Adipocyte (in vitro differentiated cells): ENCODE data around the gene RNF11.

ENCODE experiments used
- DNase-seq: peaks from one replicate; pipeline ENCODE4 v3.0.0-alpha.2; 2015; ENCODE audit warnings: low read depth
- H3K27me3 ChIP-seq: replicated peaks from 2 replicates; pipeline ENCODE4 v1.7.0; 2013; ENCODE audit warnings: mild to moderate bottlenecking, low read length, moderate library complexity; ENCODE audit not compliant: control insufficient read depth, insufficient read depth
- H3K36me3 ChIP-seq: 2 replicates; pipeline ENCODE4 v1.7.0; 2013; ENCODE audit warnings: low read length, mild to moderate bottlenecking, moderate library complexity; ENCODE audit not compliant: control insufficient read depth, insufficient read depth, severe bottlenecking
- H3K4me1 ChIP-seq: 2 replicates; pipeline ENCODE4 v1.7.0; 2013; ENCODE audit warnings: mild to moderate bottlenecking, low read length, moderate library complexity; ENCODE audit not compliant: control insufficient read depth, insufficient read depth
- H3K4me3 ChIP-seq: 2 replicates; pipeline ENCODE4 v1.7.0; 2013; ENCODE audit warnings: mild to moderate bottlenecking, low read length, moderate library complexity
- H3K9ac ChIP-seq: 2 replicates; pipeline ENCODE4 v1.7.0; 2013; ENCODE audit warnings: mild to moderate bottlenecking, low read length, moderate library complexity
- H3K9me3 ChIP-seq: 2 replicates; pipeline ENCODE4 v1.7.0; 2013; ENCODE audit warnings: mild to moderate bottlenecking, low read length, moderate library complexity; ENCODE audit not compliant: control insufficient read depth

The RNF11 gene

DNA sequence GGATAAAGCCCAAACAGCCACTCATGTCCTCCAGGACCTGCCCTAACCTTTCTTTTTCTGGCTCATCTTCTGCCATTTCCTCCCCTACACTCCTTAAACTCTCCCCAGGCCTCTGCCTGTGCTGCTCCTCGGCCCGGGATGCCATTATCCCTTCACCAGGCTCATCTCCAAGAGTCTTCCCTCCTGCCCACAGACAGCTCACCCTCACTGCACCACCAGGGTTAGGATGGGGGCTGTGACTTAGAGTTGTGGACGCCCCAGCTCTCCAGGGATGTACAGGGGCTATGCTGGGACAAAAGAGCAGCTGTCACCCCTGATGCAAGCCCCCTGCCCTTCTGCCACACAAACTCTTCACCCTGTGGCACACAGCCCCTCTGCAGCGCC is 62.2 kb downstream of the RNF11 start:
- Histone ChIP-seq H3K36me3 (no peaks in the 10 kb centered on the region), H3K9me3 (no peaks in the 10 kb centered on the region), H3K4me1 (peaks cover 6% of the 10 kb centered on the region), H3K9ac (no peak overlapping the region), H3K4me3 (no peak overlapping the region), H3K27me3 (no peaks in the 10 kb centered on the region)
- DNase-seq: no peak

DNA sequence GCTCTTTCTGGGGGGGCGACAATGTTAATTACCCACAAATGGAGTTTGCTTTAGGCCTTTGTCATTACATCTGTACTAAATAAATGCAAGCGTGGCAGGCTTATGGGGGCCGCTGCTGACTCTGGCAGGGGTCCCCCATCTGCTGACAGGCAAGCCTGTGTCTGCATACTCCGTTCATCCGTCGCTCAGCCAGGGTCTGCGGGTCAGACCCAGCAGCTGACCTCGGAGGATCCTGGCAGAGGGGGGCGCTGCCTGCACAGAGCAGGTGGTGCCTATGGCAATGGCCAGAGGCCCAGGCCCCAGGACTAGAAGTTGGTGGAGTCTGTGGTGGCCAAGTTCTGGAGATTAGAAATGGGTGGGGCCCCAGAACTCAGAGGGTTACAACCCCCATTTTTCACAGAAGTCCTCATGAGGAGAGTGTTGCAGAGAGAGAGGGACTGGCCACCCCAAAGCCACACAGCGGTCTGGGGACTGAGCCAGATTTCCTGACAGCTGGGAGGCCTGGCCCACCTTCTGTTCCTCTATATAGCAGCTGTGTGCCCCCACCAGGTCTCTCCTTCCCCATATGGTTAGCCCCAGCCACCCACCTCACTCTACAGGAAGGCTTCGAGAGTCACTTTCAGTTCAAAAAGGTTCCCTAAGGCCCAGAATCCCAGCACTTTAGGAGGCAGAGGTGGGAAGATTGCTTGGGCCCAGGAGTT is 63.3 kb downstream of the RNF11 start:
- DNase-seq: no peak
- H3K4me3 ChIP-seq: no peak overlapping the region

DNA sequence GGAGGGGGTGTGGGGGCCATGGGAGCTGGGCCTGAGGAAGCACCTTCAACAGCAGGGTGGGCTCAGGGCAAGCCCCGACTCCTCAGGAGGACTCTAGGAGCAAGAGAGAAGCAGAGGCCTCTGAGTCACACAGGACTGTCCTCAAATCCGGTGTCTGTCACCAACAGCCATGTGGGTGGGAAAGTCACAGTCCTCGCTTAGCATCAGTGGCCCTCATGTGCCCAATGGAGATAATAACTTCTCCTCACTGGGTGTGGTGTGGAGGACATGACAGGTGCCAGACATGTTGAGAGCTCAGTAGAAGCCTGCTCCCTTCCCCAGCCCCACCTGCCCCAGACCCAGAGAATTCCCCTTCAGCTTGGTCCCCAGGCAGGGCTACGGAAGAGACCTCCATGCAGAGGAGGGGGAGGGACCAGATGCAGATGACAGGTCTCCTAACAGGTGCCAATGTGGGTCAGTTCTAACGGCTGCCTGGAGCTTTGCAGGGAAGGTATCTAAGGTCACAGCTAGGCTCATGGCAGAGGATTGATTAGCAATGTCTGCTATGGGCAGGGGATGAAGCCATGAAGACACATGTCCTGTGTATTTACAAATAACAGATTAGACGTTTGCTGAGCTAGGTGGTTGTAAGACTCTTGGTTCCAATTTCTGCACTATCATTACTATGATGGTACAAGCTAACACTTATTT is 64.1 kb downstream of the RNF11 start:
- H3K27me3 ChIP-seq: no peaks in the 10 kb centered on the region
- no peaks in the 10 kb centered on the region for H3K36me3 ChIP-seq
- no peaks in the 10 kb centered on the region for H3K9me3 ChIP-seq
- no peak for DNase-seq
- peaks cover 6% of the 10 kb centered on the region for H3K4me1 ChIP-seq
- H3K9ac ChIP-seq: no peak overlapping the region
- H3K4me3 ChIP-seq: no peak overlapping the region

More for the DNA sequence above, 63.3 kb downstream of the RNF11 start:
- no peaks in the 10 kb centered on the region for H3K36me3 ChIP-seq
- H3K4me1 ChIP-seq: peaks cover 6% of the 10 kb centered on the region
- H3K9ac ChIP-seq: no peak overlapping the region
- no peaks in the 10 kb centered on the region for H3K9me3 ChIP-seq
- H3K27me3 ChIP-seq: no peaks in the 10 kb centered on the region

DNA sequence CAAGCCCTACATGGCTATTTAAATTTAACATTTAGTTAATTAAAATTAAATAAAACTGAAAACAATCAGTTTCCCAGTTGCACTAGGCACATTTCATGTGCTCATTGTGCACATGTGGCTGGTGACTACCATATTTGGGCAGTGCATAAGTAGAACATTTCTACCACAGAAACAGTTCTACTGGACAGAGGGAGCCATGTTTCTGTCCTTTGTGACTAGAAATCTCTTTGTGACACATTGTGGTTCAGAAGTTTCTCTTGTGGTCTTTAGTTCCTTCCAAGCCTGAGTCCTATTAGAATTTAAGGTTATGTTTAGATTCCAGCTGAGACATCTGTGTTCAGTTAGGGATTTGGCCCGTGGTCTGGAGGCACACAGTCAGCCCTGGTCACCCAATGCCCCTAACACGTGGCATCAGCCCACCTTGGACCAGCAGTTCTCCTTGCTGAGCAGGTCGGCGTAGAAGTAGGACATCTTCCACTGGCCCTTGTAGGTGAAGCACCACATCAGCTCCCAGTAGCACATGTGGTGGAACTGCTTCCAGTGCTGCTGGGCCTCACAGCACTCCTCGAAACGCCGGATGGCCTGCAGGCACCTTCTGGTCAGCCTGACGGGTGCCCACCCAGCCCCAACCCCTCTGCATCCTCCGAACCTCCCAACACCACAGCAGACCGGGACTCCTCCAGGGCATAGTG is 65.2 kb downstream of the RNF11 start:
- Histone ChIP-seq H3K36me3 (no peaks in the 10 kb centered on the region), H3K4me3 (no peak overlapping the region)

DNA sequence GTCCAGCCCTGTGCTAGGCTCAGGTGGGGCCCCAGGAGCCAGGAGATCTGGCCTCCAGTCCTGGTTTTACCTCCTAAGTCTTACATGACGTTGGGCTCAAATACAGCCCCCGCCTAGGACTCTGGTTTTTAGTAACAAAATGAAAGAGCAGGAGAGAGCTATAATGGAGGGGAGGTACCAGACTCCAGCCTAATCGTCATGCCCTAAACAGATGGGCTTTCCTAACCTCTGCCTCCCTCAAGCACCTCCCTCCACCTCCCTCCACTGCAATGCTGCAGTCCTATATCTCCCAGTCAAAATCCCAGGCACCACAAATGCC is 65.7 kb downstream of the RNF11 start:
- no peak for DNase-seq
- no peaks in the 10 kb centered on the region for H3K9me3 ChIP-seq
- no peaks in the 10 kb centered on the region for H3K36me3 ChIP-seq
- H3K9ac ChIP-seq: no peak overlapping the region
- no peaks in the 10 kb centered on the region for H3K27me3 ChIP-seq
- no peak overlapping the region for H3K4me3 ChIP-seq
- no peaks in the 10 kb centered on the region for H3K4me1 ChIP-seq

More for the DNA sequence above, 65.2 kb downstream of the RNF11 start:
- peaks cover 4% of the 10 kb centered on the region for H3K4me1 ChIP-seq
- no peaks in the 10 kb centered on the region for H3K27me3 ChIP-seq
- no peak overlapping the region for H3K9ac ChIP-seq
- H3K9me3 ChIP-seq: no peaks in the 10 kb centered on the region
- no peak for DNase-seq

DNA sequence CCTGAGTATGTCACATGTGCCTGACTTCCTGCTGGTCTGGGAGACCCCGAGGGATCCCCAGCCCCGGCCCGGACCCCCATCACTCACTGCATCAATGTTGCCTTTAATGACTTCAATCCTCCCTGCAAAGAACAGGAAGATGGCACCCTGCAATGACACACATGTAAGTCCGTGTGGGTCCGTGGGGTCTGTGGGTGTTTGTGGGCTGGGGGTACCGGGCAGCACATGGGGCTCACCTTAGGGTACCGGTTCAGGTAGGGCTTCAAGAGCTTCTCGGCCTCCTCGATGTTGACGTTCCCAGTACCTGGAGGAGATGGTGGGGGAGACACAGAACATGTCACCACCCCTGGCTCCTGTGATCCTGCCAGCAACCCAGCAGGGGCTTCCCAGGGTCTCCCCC is 66.2 kb downstream of the RNF11 start:
- H3K4me1 ChIP-seq: no peaks in the 10 kb centered on the region
- no peaks in the 10 kb centered on the region for H3K9me3 ChIP-seq
- DNase-seq: no peak
- H3K27me3 ChIP-seq: no peaks in the 10 kb centered on the region
- H3K36me3 ChIP-seq: no peaks in the 10 kb centered on the region
- no peak overlapping the region for H3K9ac ChIP-seq
- H3K4me3 ChIP-seq: no peak overlapping the region

DNA sequence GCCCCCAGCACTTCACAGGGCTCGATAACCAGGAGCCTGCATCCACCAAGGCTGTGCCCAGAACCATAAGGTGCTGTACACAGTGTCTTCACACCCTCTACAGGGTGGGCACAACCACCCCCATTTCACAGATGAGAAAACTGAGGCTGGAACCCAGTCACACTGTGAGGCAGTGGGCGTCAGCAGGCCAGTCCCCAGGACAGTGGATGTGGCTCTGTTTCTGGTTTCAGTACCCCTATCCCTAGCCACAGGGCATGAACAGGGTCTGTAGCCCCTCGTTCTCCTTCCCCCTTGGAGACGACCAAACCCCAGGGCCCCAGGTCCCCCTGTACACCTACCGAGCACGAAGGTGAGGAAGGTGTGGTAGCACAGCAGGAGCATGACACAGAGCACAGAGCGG is 66.7 kb downstream of the RNF11 start:
- no peaks in the 10 kb centered on the region for H3K36me3 ChIP-seq
- H3K27me3 ChIP-seq: no peaks in the 10 kb centered on the region
- H3K4me1 ChIP-seq: no peaks in the 10 kb centered on the region
- no peaks in the 10 kb centered on the region for H3K9me3 ChIP-seq
- no peak for DNase-seq
- no peak overlapping the region for H3K4me3 ChIP-seq
- H3K9ac ChIP-seq: no peak overlapping the region

DNA sequence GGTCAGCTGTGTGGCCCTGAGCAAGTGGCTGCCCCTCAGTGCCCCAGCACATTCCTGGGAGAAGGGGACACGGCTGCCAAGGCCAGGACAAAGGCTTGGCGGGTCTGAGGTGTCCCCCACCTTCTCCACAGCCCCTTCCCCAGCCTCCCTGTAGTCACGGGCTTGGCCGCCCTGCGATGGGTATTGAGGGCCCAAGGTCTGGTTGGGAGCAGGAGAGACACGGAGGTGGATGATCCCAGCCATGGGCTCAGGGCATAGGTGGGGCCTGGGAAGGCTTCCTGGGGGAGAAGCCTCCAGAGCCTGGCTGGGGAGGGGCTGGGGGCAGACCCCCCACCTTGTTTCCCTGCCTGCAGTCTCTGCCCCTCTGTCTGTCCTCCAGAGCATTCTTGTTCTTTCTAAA is 67.2 kb downstream of the RNF11 start:
- DNase-seq: no peak
- H3K9me3 ChIP-seq: no peaks in the 10 kb centered on the region
- no peaks in the 10 kb centered on the region for H3K36me3 ChIP-seq
- no peak overlapping the region for H3K4me3 ChIP-seq
- no peaks in the 10 kb centered on the region for H3K27me3 ChIP-seq
- H3K9ac ChIP-seq: no peak overlapping the region
- no peaks in the 10 kb centered on the region for H3K4me1 ChIP-seq

DNA sequence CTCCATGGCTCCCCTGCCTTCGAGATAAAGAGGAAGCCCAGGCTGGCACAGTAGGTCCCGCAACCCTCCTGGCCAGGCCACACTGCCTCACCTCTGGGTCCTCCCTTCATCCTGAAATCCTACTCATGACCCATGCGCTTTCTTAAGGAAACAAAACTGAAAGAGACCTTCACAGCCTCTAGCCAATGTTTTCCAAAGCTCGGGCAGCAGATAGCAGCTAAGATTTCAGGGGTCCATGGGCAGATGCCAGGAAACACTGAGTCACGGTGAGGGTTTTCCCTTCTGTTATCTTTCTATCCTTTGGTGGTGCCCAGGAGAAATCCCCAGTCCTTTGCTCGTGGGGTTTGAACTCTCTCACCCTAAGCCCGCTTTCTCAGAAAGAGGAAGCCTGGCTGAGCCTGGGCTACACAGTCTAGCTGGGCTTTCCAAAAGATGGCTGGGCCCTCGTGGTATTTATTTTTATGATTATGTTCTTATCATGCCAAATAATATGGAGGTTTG is 67.7 kb downstream of the RNF11 start:
- DNase-seq: peak; percentile 17
- Histone ChIP-seq H3K36me3 (no peaks in the 10 kb centered on the region), H3K27me3 (no peaks in the 10 kb centered on the region), H3K9ac (peak overlapping the region; percentile 44), H3K9me3 (no peaks in the 10 kb centered on the region), H3K4me1 (no peaks in the 10 kb centered on the region), H3K4me3 (peak overlapping the region; percentile 42)

DNA sequence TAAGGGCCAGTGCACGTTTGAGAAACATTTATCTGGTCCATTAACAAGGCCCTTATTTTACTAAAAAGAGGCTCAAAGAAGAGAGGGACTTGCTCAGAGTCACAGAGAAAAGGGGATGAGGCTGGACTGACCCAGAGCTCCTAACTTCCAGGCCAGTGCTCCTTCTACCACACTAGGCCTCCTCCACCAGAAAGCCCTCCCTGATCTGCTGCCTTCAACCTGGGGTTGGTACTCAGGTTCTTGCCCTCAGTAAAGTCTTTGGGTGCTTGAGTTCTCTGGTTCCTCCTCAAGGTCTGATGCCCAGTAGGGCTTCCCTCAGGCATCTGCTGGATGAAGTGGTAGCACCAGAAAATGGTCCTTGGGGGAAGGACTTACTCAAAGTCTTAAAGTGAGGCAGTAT is 68.3 kb downstream of the RNF11 start:
- Histone ChIP-seq H3K9me3 (no peaks in the 10 kb centered on the region), H3K27me3 (no peaks in the 10 kb centered on the region), H3K9ac (no peak overlapping the region), H3K4me1 (no peaks in the 10 kb centered on the region), H3K4me3 (no peak overlapping the region), H3K36me3 (no peaks in the 10 kb centered on the region)
- DNase-seq: no peak

DNA sequence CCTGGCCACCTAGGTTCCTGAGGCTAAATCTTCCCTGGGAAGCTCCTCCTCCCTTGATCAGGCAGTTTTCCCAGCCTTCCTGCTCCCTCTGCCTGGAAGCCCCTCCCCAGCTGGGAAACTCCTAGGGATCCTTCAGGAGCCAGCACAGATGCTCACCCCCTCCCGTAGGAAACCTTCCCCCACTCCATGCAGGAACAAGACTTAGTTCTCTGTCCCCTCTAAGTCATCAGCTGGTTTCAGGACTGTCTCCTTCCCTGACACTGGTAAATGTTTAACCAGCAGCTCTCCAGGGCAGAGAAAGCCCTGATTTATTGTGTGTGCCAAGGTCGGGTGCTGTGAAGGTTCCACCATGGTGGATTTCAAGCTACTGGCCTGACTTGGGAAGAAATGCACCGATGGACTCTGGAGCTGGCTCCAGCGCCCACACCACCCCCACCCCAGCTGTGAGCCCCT is 69.3 kb downstream of the RNF11 start:
- Histone ChIP-seq H3K27me3 (no peaks in the 10 kb centered on the region), H3K9me3 (no peaks in the 10 kb centered on the region), H3K36me3 (no peaks in the 10 kb centered on the region), H3K9ac (no peak overlapping the region), H3K4me3 (no peak overlapping the region), H3K4me1 (no peaks in the 10 kb centered on the region)
- DNase-seq: no peak
